Activated T-helper 2 cell treated with anti-CD3 and anti-CD28 coated beads, Interferon-gamma antibody, Interleukin-2, Interleukin-4, amounts not matched to agents 10 μg/mL and 5 μg/mL and 100 μg/mL, durations not matched to agents 14 hours and 24 hours and 36 hours (primary cell): ENCODE data around the gene ABLIM2. TPM values are rescaled to one million over a fixed set of nuclear protein-coding genes. Genes with fewer than 3 reads are reported as not detected.

Experiments
- DNase-seq: peaks from one replicate; pipeline ENCODE4 v3.0.0; 2021; ENCODE audit warnings: low spot score
- H3K27ac Mint-ChIP-seq: one replicate; pipeline ENCODE4 v1.8.0; 2021; ENCODE audit warnings: mixed read lengths
- H3K27me3 Mint-ChIP-seq: one replicate; pipeline ENCODE4 v1.8.0; 2021; ENCODE audit warnings: low read depth, mixed read lengths
- H3K36me3 Mint-ChIP-seq: one replicate; pipeline ENCODE4 v1.8.0; 2021; ENCODE audit warnings: low read depth, mixed read lengths
- H3K4me1 Mint-ChIP-seq: one replicate; pipeline ENCODE4 v1.8.0; 2021; ENCODE audit warnings: low read depth, mixed read lengths
- H3K4me3 Mint-ChIP-seq: one replicate; pipeline ENCODE4 v1.8.0; 2021; ENCODE audit warnings: low read depth, mild to moderate bottlenecking, moderate library complexity, mixed read lengths
- H3K9me3 Mint-ChIP-seq: one replicate; pipeline ENCODE4 v1.8.0; 2021; ENCODE audit warnings: mixed read lengths
- intact Hi-C: fragments of 100-400 bp; cut with micrococcal nuclease; formaldehyde crosslinking; loops from one replicate; pipeline ENCODE4 v1.15.1; 2023
- total RNA-seq: library from RNA; stranded (reverse); gene quantifications from 2 replicates; pipeline ENCODE4 v1.2.3, GENCODE V29; 2022

The ABLIM2 gene
- total RNA-seq, 1 donor from 2014 or later = 0.32 TPM

DNA sequence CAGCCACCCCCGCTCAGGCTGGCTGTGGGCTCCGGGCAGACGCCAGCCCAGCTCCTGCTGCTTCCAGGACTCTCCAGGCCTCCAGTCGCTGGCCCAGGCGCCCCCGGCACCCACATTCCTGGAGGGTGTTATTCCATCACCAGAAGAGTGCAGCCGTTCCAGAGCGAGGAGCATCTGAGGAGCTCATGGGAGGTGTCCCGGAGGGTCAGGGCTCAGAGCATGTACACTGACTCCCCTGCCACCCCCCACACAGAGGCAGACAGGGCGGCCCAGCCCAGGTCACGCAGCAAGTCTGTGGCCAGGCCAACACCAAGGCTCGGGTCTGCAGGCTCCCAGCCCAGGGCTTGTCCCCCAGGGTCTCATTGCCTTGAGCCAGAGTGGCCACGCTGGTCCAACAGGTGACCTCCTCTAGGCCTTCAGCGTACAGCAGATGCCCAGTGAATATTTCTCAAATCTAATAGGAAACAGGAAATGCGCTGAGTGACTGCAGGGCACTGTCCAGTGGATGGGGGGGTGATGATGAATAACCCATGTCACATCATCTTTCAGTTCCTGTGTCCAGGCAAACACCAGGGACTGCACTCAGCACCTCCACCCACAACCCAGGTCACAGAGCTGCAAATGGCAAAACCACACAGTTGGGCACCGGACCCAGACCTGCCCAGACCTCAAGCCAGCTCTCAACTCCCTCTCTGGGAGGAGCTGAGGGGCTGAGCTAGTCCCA is 37.2 kb downstream of the ABLIM2 start:
- intact Hi-C loops = no loop called here
- Mint-ChIP-seq H3K4me1 (no peaks in the 10 kb centered on the region), H3K9me3 (no peaks in the 10 kb centered on the region), H3K4me3 (no peak overlapping the region), H3K27ac (no peak overlapping the region), H3K36me3 (no peaks in the 10 kb centered on the region), H3K27me3 (no peaks in the 10 kb centered on the region)
- DNase-seq = no peak

DNA sequence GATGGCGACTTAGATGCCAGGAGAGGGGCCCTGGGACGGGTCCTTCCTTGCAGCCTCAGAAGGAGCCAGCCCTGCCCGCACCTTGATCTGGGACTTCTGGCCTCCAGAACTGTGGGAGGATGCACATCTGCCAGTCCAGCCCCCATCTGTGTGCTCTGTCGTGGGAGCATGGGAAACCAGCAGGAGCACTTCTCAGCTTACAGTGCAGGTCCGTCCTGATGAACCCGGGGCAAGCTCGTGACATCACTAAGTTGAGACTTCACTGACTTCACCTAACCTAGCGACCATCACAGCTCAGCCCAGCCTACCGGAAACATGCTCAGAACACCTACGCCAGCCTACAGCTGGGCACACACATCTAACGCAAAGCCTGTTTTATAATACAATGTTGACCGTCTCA is 38.1 kb downstream of the ABLIM2 start:
- DNase-seq = no peak
- no peak overlapping the region for H3K4me3 Mint-ChIP-seq
- no peak overlapping the region for H3K27ac Mint-ChIP-seq
- intact Hi-C loops = no loop called here
- H3K9me3 Mint-ChIP-seq = no peaks in the 10 kb centered on the region
- H3K36me3 Mint-ChIP-seq = no peaks in the 10 kb centered on the region
- H3K27me3 Mint-ChIP-seq = no peaks in the 10 kb centered on the region
- H3K4me1 Mint-ChIP-seq = no peaks in the 10 kb centered on the region

DNA sequence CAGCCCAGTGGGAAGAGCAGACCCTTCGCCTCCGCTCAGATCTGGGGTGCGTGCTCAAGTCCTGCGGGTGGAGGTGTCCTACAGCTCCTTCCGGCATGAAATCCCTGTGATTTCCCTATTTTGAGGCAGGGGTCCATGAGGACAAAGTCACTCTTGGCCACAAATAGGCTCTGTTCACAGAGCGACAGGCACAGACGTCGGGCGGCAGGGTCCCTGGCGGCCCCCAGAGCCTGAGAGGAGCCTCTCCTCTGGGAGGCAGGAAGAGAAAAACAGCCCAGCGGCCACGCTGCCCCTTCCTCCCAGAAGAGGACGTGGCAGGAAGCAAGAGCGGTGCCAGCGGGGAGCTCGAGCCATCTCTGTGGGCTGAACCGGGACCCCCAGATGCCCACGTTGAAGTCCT is 38.7 kb downstream of the ABLIM2 start:
- no peaks in the 10 kb centered on the region for H3K27me3 Mint-ChIP-seq
- H3K36me3 Mint-ChIP-seq = no peaks in the 10 kb centered on the region
- no peak overlapping the region for H3K4me3 Mint-ChIP-seq
- H3K4me1 Mint-ChIP-seq = no peaks in the 10 kb centered on the region
- H3K27ac Mint-ChIP-seq = no peak overlapping the region
- DNase-seq = no peak
- H3K9me3 Mint-ChIP-seq = no peaks in the 10 kb centered on the region
- intact Hi-C loops = no loop called here

DNA sequence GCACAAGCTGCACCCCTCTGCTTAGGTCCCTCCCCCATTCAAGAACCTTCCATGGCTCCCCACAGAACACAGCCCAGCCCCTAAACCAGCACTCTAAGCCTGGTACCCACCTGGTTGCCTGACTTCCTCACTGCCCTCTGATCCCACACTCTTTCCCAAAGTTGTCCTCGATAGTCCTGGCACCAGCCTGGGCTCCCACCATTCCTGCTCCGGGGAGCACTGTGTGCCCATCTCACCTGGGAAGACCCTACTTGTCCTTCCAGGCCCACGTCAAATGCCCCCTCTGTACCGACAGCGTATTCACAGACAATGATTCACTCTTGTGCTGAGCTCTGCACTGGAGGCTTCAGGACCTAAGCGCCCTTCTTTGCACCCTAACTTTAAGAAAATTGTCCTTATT is 40.1 kb downstream of the ABLIM2 start:
- Mint-ChIP-seq H3K36me3 (no peaks in the 10 kb centered on the region), H3K27me3 (no peaks in the 10 kb centered on the region), H3K27ac (no peak overlapping the region), H3K4me1 (no peaks in the 10 kb centered on the region), H3K4me3 (no peak overlapping the region), H3K9me3 (no peaks in the 10 kb centered on the region)
- DNase-seq = no peak
- intact Hi-C loops = no loop called here

DNA sequence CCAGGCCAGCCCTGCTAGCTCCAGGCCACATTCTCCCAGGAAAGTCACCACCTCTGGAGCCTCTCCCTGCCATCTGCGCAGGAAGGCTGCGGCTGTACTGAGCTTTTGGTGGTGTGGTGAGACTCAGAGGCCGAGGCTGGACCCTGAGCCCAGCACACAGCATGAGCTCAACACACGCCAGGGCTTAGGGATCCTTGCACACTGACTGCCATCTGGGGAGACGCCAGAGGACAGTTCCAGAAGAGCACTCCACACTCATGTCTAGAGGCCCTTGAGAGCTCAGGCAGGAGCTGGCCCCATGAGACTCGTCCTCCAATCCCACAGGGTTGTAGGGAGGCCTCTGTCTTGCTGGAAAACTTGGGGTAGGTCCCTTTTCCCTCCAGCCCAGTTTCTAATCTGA is 40.6 kb downstream of the ABLIM2 start:
- no peak overlapping the region for H3K27ac Mint-ChIP-seq
- no peaks in the 10 kb centered on the region for H3K9me3 Mint-ChIP-seq
- no peaks in the 10 kb centered on the region for H3K36me3 Mint-ChIP-seq
- no peak for DNase-seq
- H3K4me1 Mint-ChIP-seq = no peaks in the 10 kb centered on the region
- intact Hi-C loops = no loop called here
- no peak overlapping the region for H3K4me3 Mint-ChIP-seq
- H3K27me3 Mint-ChIP-seq = no peaks in the 10 kb centered on the region

DNA sequence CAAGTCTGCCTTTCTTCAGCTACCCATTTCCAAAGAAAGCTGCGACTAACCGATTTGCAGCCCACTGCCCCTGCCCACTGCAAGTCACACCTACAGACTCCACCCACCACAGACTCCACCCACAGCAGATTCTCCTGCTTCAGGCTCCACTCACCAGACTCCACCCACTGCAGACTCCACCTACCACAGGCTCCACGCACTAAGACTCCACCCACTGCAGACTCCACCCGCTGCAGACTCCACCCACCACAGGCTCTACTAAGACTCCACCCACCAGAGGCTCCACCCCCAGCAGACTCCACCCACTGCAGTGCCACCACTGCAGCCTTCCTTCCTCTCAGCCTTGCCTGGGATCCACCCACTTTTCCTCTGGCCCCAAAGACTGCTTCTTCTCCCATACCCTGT is 41.3 kb downstream of the ABLIM2 start:
- no peaks in the 10 kb centered on the region for H3K36me3 Mint-ChIP-seq
- H3K9me3 Mint-ChIP-seq = no peaks in the 10 kb centered on the region
- no peaks in the 10 kb centered on the region for H3K27me3 Mint-ChIP-seq
- intact Hi-C loops = no loop called here
- no peaks in the 10 kb centered on the region for H3K4me1 Mint-ChIP-seq
- H3K27ac Mint-ChIP-seq = no peak overlapping the region
- peak; percentile 30 for DNase-seq
- no peak overlapping the region for H3K4me3 Mint-ChIP-seq

DNA sequence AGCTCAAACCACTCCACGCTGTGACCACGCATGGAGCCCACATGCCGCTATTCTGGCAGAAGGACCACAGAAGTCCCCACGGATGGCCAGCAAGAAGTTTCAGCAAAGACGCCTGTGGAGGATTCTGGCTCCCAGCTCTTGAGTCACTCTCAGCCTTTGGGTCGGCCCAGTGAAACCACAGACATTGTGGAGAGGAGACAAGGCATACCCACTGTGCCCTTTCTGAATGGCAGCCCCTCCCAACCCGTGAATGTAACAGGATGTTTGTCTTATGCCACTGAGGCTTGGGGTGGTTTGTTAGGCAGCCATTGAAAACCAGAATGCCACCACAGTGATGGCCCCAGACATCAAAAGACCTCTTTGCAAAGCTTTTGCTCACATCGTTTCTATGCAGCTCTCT is 42.7 kb downstream of the ABLIM2 start:
- Mint-ChIP-seq H3K4me1 (no peaks in the 10 kb centered on the region), H3K27me3 (no peaks in the 10 kb centered on the region), H3K27ac (no peak overlapping the region), H3K9me3 (no peaks in the 10 kb centered on the region), H3K4me3 (no peak overlapping the region), H3K36me3 (no peaks in the 10 kb centered on the region)
- DNase-seq = no peak
- intact Hi-C loops = no loop called here

DNA sequence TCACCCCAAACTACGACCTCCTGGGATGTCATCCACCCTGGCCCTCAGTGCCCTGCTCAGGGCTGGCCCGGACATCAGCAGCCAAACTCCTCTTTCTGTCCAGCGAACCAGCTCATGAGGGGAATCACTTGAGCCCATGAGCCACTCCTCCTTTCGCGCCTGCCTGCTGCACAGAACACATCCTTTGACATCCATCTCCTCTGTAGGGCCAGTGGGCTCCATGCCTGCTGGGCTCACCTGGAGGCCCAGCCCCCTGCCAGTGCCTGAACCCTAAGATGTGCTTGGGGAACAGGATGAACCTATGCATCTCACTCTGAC is 43.5 kb downstream of the ABLIM2 start:
- Mint-ChIP-seq H3K4me1 (no peaks in the 10 kb centered on the region), H3K4me3 (no peak overlapping the region), H3K27me3 (no peaks in the 10 kb centered on the region), H3K36me3 (no peaks in the 10 kb centered on the region), H3K9me3 (no peaks in the 10 kb centered on the region), H3K27ac (no peak overlapping the region)
- intact Hi-C loops = no loop called here
- DNase-seq = no peak

DNA sequence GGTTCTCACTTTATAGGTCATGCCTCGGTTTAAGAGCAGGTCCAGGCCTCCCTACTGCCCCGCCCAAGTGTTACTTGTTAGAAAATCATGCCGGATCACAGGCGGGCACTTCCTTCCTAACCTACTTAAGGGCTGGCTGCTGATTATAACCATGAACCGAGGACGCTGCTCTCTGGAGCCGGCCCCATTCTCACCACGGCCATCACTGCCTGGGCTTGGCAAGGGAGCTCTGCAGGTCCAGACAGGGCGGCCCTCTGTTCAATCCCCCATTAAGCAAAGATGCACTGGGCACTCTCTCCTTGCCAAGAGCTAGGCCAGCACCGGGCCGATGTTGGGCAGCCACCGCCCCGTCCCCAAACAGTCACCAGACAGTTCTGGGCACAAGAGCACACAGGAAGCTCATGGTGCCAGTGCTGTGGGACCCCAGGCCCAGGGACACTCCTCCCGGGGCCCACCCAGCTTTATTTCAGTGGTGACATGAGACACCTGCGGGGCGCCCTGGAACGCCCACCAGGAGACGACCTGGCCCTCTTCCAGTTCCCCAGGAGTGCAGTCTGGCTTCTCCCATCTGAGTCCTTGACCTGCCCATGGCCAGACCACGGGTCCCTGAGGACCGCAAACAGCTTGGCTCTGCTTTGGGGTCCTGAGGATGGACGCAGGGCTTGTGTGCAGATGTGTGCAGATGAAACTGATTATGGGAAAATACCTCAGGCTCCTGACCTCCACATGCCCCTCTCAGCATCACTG is 44.0 kb downstream of the ABLIM2 start:
- DNase-seq = no peak
- no peaks in the 10 kb centered on the region for H3K27me3 Mint-ChIP-seq
- H3K36me3 Mint-ChIP-seq = no peaks in the 10 kb centered on the region
- H3K9me3 Mint-ChIP-seq = no peaks in the 10 kb centered on the region
- intact Hi-C loops = no loop called here
- no peak overlapping the region for H3K27ac Mint-ChIP-seq
- H3K4me3 Mint-ChIP-seq = no peak overlapping the region
- no peaks in the 10 kb centered on the region for H3K4me1 Mint-ChIP-seq

DNA sequence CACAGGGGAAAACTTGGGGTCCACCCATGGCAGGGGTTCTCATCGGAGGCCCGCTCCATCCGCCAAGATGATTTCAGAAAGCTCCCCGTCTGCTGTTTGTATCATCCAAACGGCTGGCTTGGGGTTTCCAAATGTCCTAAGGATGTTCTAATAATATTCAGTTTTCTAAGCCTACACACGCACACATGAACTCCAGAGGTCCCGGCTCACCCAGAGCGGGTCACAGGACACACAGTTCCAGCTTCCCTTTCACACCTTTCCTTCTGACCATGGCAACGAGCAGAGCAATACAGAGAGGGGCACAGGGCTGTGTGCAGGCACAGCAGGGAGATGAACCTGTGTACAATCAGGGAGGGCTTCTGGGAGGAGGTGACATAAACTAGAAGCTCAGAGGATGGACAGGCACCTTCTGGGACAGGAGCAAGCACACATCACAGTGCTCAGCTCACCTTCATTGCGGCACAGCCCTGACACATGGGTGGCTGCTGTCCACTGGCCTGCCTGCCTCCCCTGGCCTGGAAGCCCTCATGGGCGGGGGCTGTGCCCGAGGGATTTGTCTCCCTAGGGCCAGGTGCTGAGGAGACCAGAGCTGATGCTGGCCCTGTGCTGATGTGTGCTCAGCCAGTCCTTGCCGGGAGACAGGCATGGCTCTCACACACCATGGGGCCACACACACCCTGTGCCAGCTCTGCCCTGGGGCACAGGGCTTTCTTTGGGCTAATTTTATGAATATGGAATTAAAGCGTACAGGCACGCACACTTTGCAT is 44.8 kb downstream of the ABLIM2 start:
- Mint-ChIP-seq H3K9me3 (no peaks in the 10 kb centered on the region), H3K27ac (no peak overlapping the region), H3K4me3 (no peak overlapping the region), H3K27me3 (no peaks in the 10 kb centered on the region), H3K4me1 (no peaks in the 10 kb centered on the region), H3K36me3 (no peaks in the 10 kb centered on the region)
- intact Hi-C loops = no loop called here
- DNase-seq = no peak

DNA sequence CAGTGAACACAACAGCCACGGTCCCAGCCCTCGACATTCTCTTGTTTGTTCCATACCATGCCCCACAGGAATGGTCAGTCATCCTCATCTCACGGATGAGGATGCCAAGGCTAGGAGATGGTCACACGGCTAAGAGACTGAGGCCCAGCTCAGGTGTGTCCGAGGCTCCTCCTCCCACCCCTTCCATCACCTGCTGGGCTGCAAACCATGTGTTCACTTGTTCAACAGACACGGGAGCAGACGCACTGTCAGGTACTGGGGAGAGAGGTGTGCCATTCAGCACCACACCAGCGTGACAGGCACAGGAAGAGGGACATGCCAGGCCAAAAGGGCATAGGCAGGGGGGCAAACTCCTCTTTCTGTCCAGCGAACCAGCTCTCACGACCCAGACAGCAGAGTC is 45.9 kb downstream of the ABLIM2 start:
- no peaks in the 10 kb centered on the region for H3K27me3 Mint-ChIP-seq
- H3K36me3 Mint-ChIP-seq = no peaks in the 10 kb centered on the region
- H3K27ac Mint-ChIP-seq = no peak overlapping the region
- intact Hi-C loops = no loop called here
- H3K4me3 Mint-ChIP-seq = no peak overlapping the region
- no peaks in the 10 kb centered on the region for H3K4me1 Mint-ChIP-seq
- no peaks in the 10 kb centered on the region for H3K9me3 Mint-ChIP-seq
- no peak for DNase-seq

DNA sequence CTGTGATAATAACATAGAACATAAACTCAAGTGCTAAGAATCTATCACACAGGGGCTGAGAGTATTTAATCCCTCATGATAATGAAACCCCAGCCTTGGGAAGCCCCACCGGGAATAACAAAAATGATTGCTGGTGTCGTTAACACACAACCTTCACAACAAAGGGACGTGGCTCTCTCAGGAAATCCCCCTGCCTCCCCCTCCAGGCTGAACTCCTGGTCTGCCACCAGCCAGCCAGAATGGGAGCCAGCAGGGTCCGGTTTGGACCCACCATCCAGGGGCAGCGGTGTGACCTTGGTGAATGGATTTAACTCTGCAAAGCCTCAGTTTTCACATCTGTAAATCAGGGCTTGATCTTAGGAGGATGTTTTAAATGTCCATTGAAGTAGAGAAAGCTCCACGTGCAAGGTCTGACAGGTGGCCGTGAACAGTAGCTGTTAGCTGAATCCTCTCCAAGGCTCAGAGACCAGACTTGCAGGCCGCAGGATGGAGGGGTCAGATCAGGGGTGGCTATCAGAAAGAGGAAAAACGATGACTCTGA is 46.5 kb downstream of the ABLIM2 start:
- Mint-ChIP-seq H3K27ac (no peak overlapping the region), H3K4me1 (no peaks in the 10 kb centered on the region), H3K27me3 (no peaks in the 10 kb centered on the region), H3K36me3 (no peaks in the 10 kb centered on the region), H3K4me3 (no peak overlapping the region), H3K9me3 (no peaks in the 10 kb centered on the region)
- intact Hi-C loops = no loop called here
- DNase-seq = no peak
